Keratinocyte (primary cell): ENCODE data around the gene FAM53B. TPM values are rescaled to one million over a fixed set of nuclear protein-coding genes. Genes with fewer than 3 reads are reported as not detected.

Experiments used
- DNase-seq: peaks from one replicate; pipeline ENCODE4 v3.0.0-alpha.2; 2011; ENCODE audit warnings: low read depth, missing footprints, low spot score
- FAIRE-seq: peaks from 2 replicates; lab custom pipeline; 2011; peaks lifted over from hg19 to GRCh38; lab: Jason Lieb, UNC
- H2AFZ ChIP-seq: 2 replicates; pipeline ENCODE4 v1.6.0; 2012; ENCODE audit warnings: low read length, control low read depth, inconsistent platforms; ENCODE audit not compliant: control insufficient read depth
- H3K27ac ChIP-seq: 2 replicates; pipeline ENCODE4 v1.5.1; 2011; ENCODE audit warnings: low read length; ENCODE audit not compliant: control insufficient read depth, insufficient read depth
- H3K27me3 ChIP-seq: 3 replicates; pipeline ENCODE4 v1.6.0; 2011; ENCODE audit warnings: low read length; ENCODE audit not compliant: control insufficient read depth, insufficient read depth; ENCODE audit errors: extremely low read depth
- H3K36me3 ChIP-seq, 2 experiments: 2 replicates in 1 of 2; 3 replicates in 1 of 2; pipeline ENCODE4 v1.5.1; 2011; ENCODE audit warnings: low read length in 2 of 2, mild to moderate bottlenecking in 1 of 2; ENCODE audit not compliant: control insufficient read depth in 2 of 2, insufficient read depth in 2 of 2; ENCODE audit errors: extremely low read depth in 1 of 2
- H3K4me1 ChIP-seq: 3 replicates; pipeline ENCODE4 v1.5.1; 2011; ENCODE audit warnings: low read length; ENCODE audit not compliant: control insufficient read depth, insufficient read depth; ENCODE audit errors: extremely low read depth
- H3K4me2 ChIP-seq: 3 replicates; pipeline ENCODE4 v1.6.0; 2011; ENCODE audit warnings: low read depth, low read length; ENCODE audit not compliant: control insufficient read depth, insufficient read depth; ENCODE audit errors: extremely low read depth
- H3K4me3 ChIP-seq, 3 experiments: fragments of 200-600 bp in 1 of 3; sonication (generic) in 1 of 3; 2 replicates in 2 of 3; 3 replicates in 1 of 3; pipeline ENCODE4 v1.5.1; 2011 to 2016; ENCODE audit warnings: low read length in 3 of 3, mild to moderate bottlenecking in 3 of 3, control low read depth in 2 of 3, inconsistent platforms in 1 of 3, low read depth in 1 of 3, mixed read lengths in 1 of 3, mixed run types in 1 of 3, moderate library complexity in 1 of 3; ENCODE audit not compliant: control insufficient read depth in 2 of 3, insufficient read depth in 2 of 3; ENCODE audit errors: extremely low read depth in 1 of 3
- H3K79me2 ChIP-seq: 2 replicates; pipeline ENCODE4 v1.6.0; 2012; ENCODE audit warnings: low read length; ENCODE audit not compliant: control insufficient read depth, insufficient read depth
- H3K9ac ChIP-seq: 3 replicates; pipeline ENCODE4 v1.6.0; 2011; ENCODE audit warnings: low read length; ENCODE audit not compliant: control insufficient read depth, insufficient read depth; ENCODE audit errors: extremely low read depth
- H3K9me1 ChIP-seq: 3 replicates; pipeline ENCODE4 v1.6.0; 2011; ENCODE audit warnings: low read length; ENCODE audit not compliant: control insufficient read depth, insufficient read depth; ENCODE audit errors: extremely low read depth
- H3K9me3 ChIP-seq: 2 replicates; pipeline ENCODE4 v1.5.1; 2012; ENCODE audit warnings: low read depth, low read length; ENCODE audit not compliant: control insufficient read depth
- H4K20me1 ChIP-seq: 3 replicates; pipeline ENCODE4 v1.6.0; 2011; ENCODE audit warnings: low read length; ENCODE audit not compliant: control insufficient read depth, insufficient read depth; ENCODE audit errors: extremely low read depth
- CTCF ChIP-seq, 3 experiments: IDR thresholded peaks in 1 of 3; conservative IDR thresholded peaks in 1 of 3; optimal IDR thresholded peaks in 1 of 3; 2 replicates in 2 of 3; 3 replicates in 1 of 3; pipeline versions ENCODE3 to v1.5.1; 2011; ENCODE audit warnings: low read length in 3 of 3, mild to moderate bottlenecking in 3 of 3, moderate library complexity in 2 of 3, control low read depth in 1 of 3, inconsistent platforms in 1 of 3; ENCODE audit not compliant: insufficient read depth in 2 of 3; ENCODE audit errors: extremely low read depth in 1 of 3
- EZH2 ChIP-seq: IDR thresholded peaks from one replicate; pipeline ENCODE4 v1.6.1; 2012; ENCODE audit warnings: inconsistent platforms, mild to moderate bottlenecking, low read length, moderate library complexity
- dilution Hi-C: fragments of 300-500 bp; cut with MboI; formaldehyde crosslinking; loops from one replicate; pipeline ENCODE4 v1.7.0; 2020; ENCODE audit warnings: low sequenced_read_pairs; ENCODE audit not compliant: extremely low pct_ligation_motif_present
- polyA plus RNA-seq, 5 experiments: library from polyadenylated mRNA; depleted of rRNA in 3 of 5; stranded (reverse) in 3 of 5; stranded (forward) in 1 of 5; unstranded in 1 of 5; fragments of >200 nt; gene quantifications; 1 replicate in 1 of 5; 2 replicates in 3 of 5; 3 replicates in 1 of 5; pipeline versions ENCODE4 v1.2.1 to v1.2.3, GENCODE V29; 2011 to 2012; ENCODE audit warnings: missing spikeins in 2 of 5, low read depth in 1 of 5, low replicate concordance in 1 of 5

FAM53B gene
- polyA plus RNA-seq, 1 donor (not counting 4 experiments of a cell fraction or from before 2014, with no cell fraction given): 8.6 TPM

- Histone ChIP-seq H3K9me1 (peaks cover under 1% of the 10 kb centered on the region), H3K79me2 (peaks cover 3% of the 10 kb centered on the region), H3K27ac (peak overlapping the region; percentile 85), H3K36me3 (no peaks in the 10 kb centered on the region), H3K4me3 (peak overlapping the region in 2 of 3 experiments; percentile 25 to 50), H3K9me3 (no peaks in the 10 kb centered on the region), H2AFZ (peak overlapping the region; percentile 50), H4K20me1 (peaks cover 4% of the 10 kb centered on the region), H3K27me3 (no peaks in the 10 kb centered on the region), H3K4me1 (peaks cover 25% of the 10 kb centered on the region), H3K4me2 (peak overlapping the region; percentile 83), H3K9ac (peak overlapping the region; percentile 66)
- FAIRE-seq (peak; percentile 44), DNase-seq (no peak)
- TF ChIP-seq EZH2 (no peak), CTCF (optimal IDR thresholded peaks at IDR 0.05 in 1 of 3, IDR thresholded peaks at IDR 0.05 in 1 of 3, conservative IDR thresholded peaks at IDR 0.05 in 1 of 3; ENCODE audit: extremely low read depth in 1 of 3, insufficient read depth in 2 of 3, low read length in 3 of 3) (peak in 2 of 3 experiments; percentile 35 to 65)
- dilution Hi-C loops: no loop called here
Measured at GRCh38 chr10:124632064-124632531, 112.1 kb downstream of the FAM53B start.

GRCh38 chr10:124630551-124630950 is 113.6 kb downstream of the FAM53B start:
- no peak overlapping the region for H3K4me3 ChIP-seq
- no peak for DNase-seq
- no peak overlapping the region for H3K9ac ChIP-seq
- peaks cover 3% of the 10 kb centered on the region for H3K79me2 ChIP-seq
- no peaks in the 10 kb centered on the region for H3K36me3 ChIP-seq
- no peaks in the 10 kb centered on the region for H3K27me3 ChIP-seq
- H3K4me2 ChIP-seq: no peak overlapping the region
- peaks cover 40% of the 10 kb centered on the region for H3K4me1 ChIP-seq
- H3K9me1 ChIP-seq: peaks cover 2% of the 10 kb centered on the region
- no peak overlapping the region for H2AFZ ChIP-seq
- no peak for FAIRE-seq
- no peaks in the 10 kb centered on the region for H3K9me3 ChIP-seq
- no peak for TF ChIP-seq CTCF (optimal IDR thresholded peaks at IDR 0.05 in 1 of 3, IDR thresholded peaks at IDR 0.05 in 1 of 3, conservative IDR thresholded peaks at IDR 0.05 in 1 of 3; ENCODE audit: extremely low read depth in 1 of 3, insufficient read depth in 2 of 3, low read length in 3 of 3)
- no peak for TF ChIP-seq EZH2
- dilution Hi-C loops: no loop called here
- H4K20me1 ChIP-seq: peaks cover 10% of the 10 kb centered on the region
- H3K27ac ChIP-seq: no peak overlapping the region
